ENCODE results near the gene PTPRCAP. TPM values are rescaled to one million over a fixed set of nuclear protein-coding genes. Genes with fewer than 3 reads are reported as not detected.

Gene PTPRCAP
- total and polyA plus RNA-seq, 9 of the 15 experiments (the other 6 are each of a cell fraction or from before 2014, with no cell fraction given), result 0.22 to 2.0 (median 1.1) TPM; not detected in 4

- WGBS (ENCODE audit: insufficient coverage, low coverage, missing lambda C conversion rate), result 36% methylated on average over 14 of the region's 15 CpGs
- in situ Hi-C loops (cut with MboI) (no loop called here), intact Hi-C loops (cut with micrococcal nuclease) (loop anchor here (5.0 kb wide), 1 partner anchor 47 kb away; the partner anchor contains the start of gene TMEM134)
- H3K79me2 ChIP-seq (ENCODE audit: control insufficient read depth, insufficient read depth, low read length), result peaks cover 8% of the 10 kb centered on the region; the same call in 1 of the 3 replicates
- H4K20me1 ChIP-seq (replicated peaks; ENCODE audit: control insufficient read depth, insufficient read depth, low read length), result no peaks in the 10 kb centered on the region
- peaks cover 6 to 72% of the 10 kb centered on the region in 2 experiments for H3K4me1 ChIP-seq (replicated peaks in 1 of 2; ENCODE audit: control insufficient read depth in 2 of 2, insufficient read depth in 2 of 2, low read length in 2 of 2)
- H3K27me3 ChIP-seq (ENCODE audit: control insufficient read depth in 2 of 2, insufficient read depth in 2 of 2, low read length in 2 of 2), result no peaks in the 10 kb centered on the region
- peak overlapping the region; percentile 78 for H2AFZ ChIP-seq (ENCODE audit: low read depth, low read length)
- no peaks in the 10 kb centered on the region for H3K9me1 ChIP-seq (ENCODE audit: control insufficient read depth, insufficient read depth, low read length)
- ChIA-PET CTCF (ENCODE audit: low intra/inter-chr PET ratio) (no interaction called here), POLR2A (interaction anchor here (0.6 to 2.1 kb wide), 8 partner anchors 8 to 782 kb away, joined by 3 to 10 read pairs (median 4); partner anchors contain the start of genes PPP1CA, PTPRCAP and RPS6KB2)
- peak overlapping the region; percentile 84 for H3K4me2 ChIP-seq (ENCODE audit: insufficient read depth, low read length)
- DNase-seq (ENCODE audit: extremely low read depth in 1 of 4, low spot score in 3 of 4), result peak in 1 of 4 experiments; percentile 33
- FAIRE-seq, result peak; percentile 11
- peak overlapping the region; percentile 62 for H3K4me3 ChIP-seq
- ATAC-seq, result no peak; the same call in 2 of the 3 replicates
- no peaks in the 10 kb centered on the region for H3K36me3 ChIP-seq (ENCODE audit: control insufficient read depth, insufficient read depth, low read length)
- H3K27ac ChIP-seq (ENCODE audit: extremely low read depth, low read depth, low read length), result peak overlapping the region; percentile 94
- no peaks in the 10 kb centered on the region for H3K9me3 ChIP-seq (replicated peaks; ENCODE audit: control insufficient read depth, insufficient read depth, low read depth, low read length)
- no TSS peak for BruUV-seq (replicated peaks)
- H3K9ac ChIP-seq (ENCODE audit: insufficient read depth in 1 of 2, low read depth in 2 of 2, low read length in 2 of 2), result peak overlapping the region; percentile 73 to 96
- TF ChIP-seq WHSC1 (IDR thresholded peaks at IDR 0.05; ENCODE audit: low read length), result no peak
- peak; percentile 51; the same call in 1 of the 2 replicates for TF ChIP-seq ZBTB7A (IDR thresholded peaks at IDR 0.05; ENCODE audit: borderline replicate concordance, control insufficient read depth, low read depth, low read length)
- TF ChIP-seq CHD7 (IDR thresholded peaks at IDR 0.05; ENCODE audit: low read depth, low read length), result no peak
- no peak for TF ChIP-seq FOXJ3 (CRISPR knock-in tag; IDR thresholded peaks at IDR 0.05)
- no peak for TF ChIP-seq RBFOX2 (IDR thresholded peaks at IDR 0.05; ENCODE audit: low read depth, low read length)
- TF ChIP-seq ZNF444 (CRISPR knock-in tag; IDR thresholded peaks at IDR 0.05), result no peak
- TF ChIP-seq EGR1 (conservative IDR thresholded peaks at IDR 0.05), result peak; percentile 69
- no peak for TF ChIP-seq ELF1 (tag; IDR thresholded peaks at IDR 0.05)
- TF ChIP-seq PHB (CRISPR knock-in tag; IDR thresholded peaks at IDR 0.05), result no peak
- TF ChIP-seq MYC (IDR thresholded peaks at IDR 0.05; ENCODE audit: low read depth, low read length), result no peak
- no peak for TF ChIP-seq MYC (CRISPR knock-in tag; IDR thresholded peaks at IDR 0.05; ENCODE audit: borderline replicate concordance, low read depth)
- no peak for TF ChIP-seq ZNF695 (CRISPR knock-in tag; IDR thresholded peaks at IDR 0.05)
Measured at GRCh38 chr11:67420147-67420645, 17.3 kb downstream of the PTPRCAP start.
